ENCODE results near the gene AK8.

DNA sequence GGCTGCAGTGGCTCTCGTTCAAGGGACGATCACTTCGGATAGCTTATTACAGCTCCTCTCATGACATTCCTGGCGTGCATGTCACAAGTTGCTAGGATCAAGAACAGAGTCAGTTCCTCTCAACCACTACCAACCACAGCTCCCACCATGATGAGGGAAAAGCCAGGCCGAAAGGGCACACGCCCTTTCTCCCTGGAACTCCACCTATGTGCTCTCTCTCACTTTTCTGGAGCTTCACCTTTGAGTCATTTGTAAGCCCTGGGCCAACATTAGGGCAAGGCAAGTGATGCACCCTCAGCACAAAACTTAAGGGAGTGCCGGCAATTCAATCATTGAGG is 2.2 kb upstream of the AK8 start:
- TF ChIP-seq, protein P1, sequence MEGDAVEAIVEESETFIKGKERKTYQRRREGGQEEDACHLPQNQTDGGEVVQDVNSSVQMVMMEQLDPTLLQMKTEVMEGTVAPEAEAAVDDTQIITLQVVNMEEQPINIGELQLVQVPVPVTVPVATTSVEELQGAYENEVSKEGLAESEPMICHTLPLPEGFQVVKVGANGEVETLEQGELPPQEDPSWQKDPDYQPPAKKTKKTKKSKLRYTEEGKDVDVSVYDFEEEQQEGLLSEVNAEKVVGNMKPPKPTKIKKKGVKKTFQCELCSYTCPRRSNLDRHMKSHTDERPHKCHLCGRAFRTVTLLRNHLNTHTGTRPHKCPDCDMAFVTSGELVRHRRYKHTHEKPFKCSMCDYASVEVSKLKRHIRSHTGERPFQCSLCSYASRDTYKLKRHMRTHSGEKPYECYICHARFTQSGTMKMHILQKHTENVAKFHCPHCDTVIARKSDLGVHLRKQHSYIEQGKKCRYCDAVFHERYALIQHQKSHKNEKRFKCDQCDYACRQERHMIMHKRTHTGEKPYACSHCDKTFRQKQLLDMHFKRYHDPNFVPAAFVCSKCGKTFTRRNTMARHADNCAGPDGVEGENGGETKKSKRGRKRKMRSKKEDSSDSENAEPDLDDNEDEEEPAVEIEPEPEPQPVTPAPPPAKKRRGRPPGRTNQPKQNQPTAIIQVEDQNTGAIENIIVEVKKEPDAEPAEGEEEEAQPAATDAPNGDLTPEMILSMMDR (IDR thresholded peaks at IDR 0.05): no peak
- TF ChIP-seq EP300 (IDR thresholded peaks at IDR 0.05): no peak
- no peak for TF ChIP-seq POLR2A (IDR thresholded peaks at IDR 0.05)

All from ovary (tissue), 3 donors.